Measurements from ENCODE around the gene STUB1. TPM values are rescaled to one million over a fixed set of nuclear protein-coding genes. Genes with fewer than 3 reads are reported as not detected.

Gene STUB1
- total and polyA plus RNA-seq, 9 donors = 70.7 to 115 (median 98.8) TPM

DNA sequence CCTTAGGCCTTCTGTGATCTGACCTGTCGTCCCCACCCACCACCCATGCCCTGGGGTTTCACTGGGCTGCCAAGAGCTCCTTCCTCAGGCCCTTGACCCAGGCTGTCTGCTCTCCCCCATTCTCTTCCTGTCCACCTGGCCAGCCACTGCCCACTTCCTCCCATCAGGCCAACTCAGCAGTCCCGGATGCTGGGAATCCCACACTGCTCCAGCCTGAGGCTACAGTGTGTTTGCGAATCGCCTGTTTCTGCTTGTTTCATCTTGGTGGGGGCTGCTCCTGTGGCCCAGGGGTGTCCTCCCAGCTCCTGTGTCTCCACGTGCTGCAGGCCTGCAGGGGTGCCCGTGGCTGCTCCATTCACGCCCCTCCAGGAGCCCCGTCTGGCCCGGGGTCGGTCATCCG, 33.9 kb downstream of the STUB1 start:
- peaks cover 64% of the 10 kb centered on the region for H3K4me1 ChIP-seq (ENCODE audit: control insufficient read depth, insufficient read depth, low read length)
- no peaks in the 10 kb centered on the region for H3K36me3 ChIP-seq (ENCODE audit: control insufficient read depth, insufficient read depth, low read length)
- 66% methylated on average over 8 of the region's 11 CpGs for WGBS (ENCODE audit: insufficient coverage)
- H3K27me3 ChIP-seq (ENCODE audit: control insufficient read depth, insufficient read depth, low read length) = peaks cover 46% of the 10 kb centered on the region
- no peaks in the 10 kb centered on the region for H3K9me3 ChIP-seq (replicated peaks; ENCODE audit: control insufficient read depth, low read depth, low read length)
- no peak overlapping the region for H3K4me3 ChIP-seq (ENCODE audit: low read length)
- H3K27ac ChIP-seq (ENCODE audit: low read length) = no peak overlapping the region
- DNase-seq = no peak

DNA sequence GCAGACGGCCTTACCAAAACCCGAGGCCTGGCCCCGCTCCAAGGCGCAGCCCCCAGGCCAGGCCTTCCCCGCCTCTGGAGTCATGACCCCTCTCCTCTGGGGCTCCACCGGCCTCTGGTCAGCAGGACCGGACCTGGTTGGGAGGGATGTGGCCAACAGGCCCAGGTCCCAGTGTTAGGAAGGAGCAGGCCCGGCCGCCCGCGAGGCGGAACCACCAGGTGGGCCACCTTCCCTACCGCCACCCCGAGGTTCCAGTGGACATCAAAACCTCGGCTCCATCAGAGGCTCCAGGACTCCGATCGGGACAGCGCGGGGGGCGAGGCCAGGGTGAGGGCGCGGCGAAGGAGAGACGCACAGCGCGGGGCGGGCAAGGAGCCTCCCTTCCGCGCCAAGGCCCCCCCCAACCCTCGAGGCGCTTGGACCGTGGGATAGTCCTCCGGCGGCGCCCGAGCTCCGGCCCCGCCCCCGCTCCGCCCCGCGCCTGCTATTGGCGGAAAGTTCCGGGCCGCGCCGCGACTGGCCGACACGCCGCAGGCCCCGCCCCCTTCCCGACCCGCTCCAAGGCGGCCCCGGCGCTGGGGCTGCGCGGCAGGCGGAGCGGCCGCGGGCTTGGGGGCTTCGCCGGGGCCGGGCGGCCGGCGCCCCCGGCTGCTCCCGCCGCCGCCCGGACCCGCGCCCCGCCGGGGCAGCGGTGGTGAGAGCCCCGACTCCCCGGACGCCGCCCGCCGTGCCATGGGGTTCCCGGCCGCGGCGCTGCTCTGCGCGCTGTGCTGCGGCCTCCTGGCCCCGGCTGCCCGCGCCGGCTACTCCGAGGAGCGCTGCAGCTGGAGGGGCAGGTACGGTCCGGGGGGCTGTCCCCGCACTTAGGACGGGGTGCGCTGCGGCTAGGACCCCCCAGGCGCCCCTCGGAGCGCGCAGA, 34.6 kb downstream of the STUB1 start, which contains the start of gene METRN:
Gene METRN (plus strand): TSS at position 561 of the 919 bp plus-strand sequence. CDS start 172 bp downstream, at position 733.
- no peak within 1 kb of the TSS for H3K27ac ChIP-seq (ENCODE audit: low read length)

DNA sequence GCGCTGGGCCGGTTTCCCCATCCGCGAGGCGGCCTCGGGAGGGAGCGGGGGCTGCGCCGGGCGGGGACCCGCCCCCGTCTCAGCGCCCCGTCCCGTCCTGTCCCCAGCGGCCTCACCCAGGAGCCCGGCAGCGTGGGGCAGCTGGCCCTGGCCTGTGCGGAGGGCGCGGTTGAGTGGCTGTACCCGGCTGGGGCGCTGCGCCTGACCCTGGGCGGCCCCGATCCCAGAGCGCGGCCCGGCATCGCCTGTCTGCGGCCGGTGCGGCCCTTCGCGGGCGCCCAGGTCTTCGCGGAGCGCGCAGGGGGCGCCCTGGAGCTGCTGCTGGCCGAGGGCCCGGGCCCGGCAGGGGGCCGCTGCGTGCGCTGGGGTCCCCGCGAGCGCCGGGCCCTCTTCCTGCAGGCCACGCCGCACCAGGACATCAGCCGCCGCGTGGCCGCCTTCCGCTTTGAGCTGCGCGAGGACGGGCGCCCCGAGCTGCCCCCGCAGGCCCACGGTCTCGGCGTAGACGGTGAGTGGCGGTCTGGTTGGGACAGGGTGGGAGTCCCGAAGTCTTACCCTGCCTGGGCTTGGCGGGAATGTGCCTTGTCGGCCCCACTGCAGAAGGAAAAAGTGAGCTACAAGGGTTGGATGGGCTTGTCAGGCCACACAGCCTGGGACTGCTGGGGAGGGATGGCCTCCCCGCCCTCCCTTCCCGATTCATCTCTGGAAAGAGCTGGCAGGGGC, 35.4 kb downstream of the STUB1 start:
- Histone ChIP-seq H3K4me3 (ENCODE audit: low read length) (peak overlapping the region; percentile 44), H3K27ac (ENCODE audit: low read length) (no peak overlapping the region), H3K4me1 (ENCODE audit: control insufficient read depth, insufficient read depth, low read length) (peaks cover 66% of the 10 kb centered on the region), H3K27me3 (ENCODE audit: control insufficient read depth, insufficient read depth, low read length) (peaks cover 31% of the 10 kb centered on the region), H3K36me3 (ENCODE audit: control insufficient read depth, insufficient read depth, low read length) (no peaks in the 10 kb centered on the region), H3K9me3 (replicated peaks; ENCODE audit: control insufficient read depth, low read depth, low read length) (no peaks in the 10 kb centered on the region)
- WGBS (ENCODE audit: insufficient coverage) = under 1% methylated on average over 70 of the region's 74 CpGs
- DNase-seq = peak; percentile 49

More for the DNA sequence above, 34.6 kb downstream of the STUB1 start, which contains the start of gene METRN:
- Histone ChIP-seq H3K4me1 (ENCODE audit: control insufficient read depth, insufficient read depth, low read length) (peaks cover 66% of the 10 kb centered on the region), H3K4me3 (ENCODE audit: low read length) (peak within 1 kb of the TSS; percentile 44), H3K27me3 (ENCODE audit: control insufficient read depth, insufficient read depth, low read length) (peaks cover 39% of the 10 kb centered on the region), H3K9me3 (replicated peaks; ENCODE audit: control insufficient read depth, low read depth, low read length) (no peaks in the 10 kb centered on the region), H3K36me3 (ENCODE audit: control insufficient read depth, insufficient read depth, low read length) (no peaks in the 10 kb centered on the region)
- DNase-seq = peak; percentile 96
- 4% methylated on average over 102 of the region's 108 CpGs for WGBS (ENCODE audit: insufficient coverage)

DNA sequence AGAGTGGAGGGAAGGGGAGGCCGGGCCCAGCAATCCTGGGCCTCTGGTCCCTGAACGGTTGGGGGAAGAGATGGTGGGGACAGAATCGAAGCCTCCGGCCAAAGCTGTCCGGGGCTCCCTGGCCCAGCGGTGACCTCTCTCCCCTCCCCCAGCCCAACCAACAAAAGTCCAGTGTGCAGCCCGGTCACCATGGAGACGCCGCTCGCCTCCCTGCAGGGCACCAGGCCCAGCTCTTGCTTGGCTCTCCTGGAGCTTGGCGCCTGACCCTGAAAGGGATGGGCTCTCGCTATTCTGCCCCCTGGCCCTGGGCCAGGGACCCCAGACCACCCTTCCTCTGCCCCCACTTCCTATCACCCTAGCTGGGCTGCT, 36.0 kb downstream of the STUB1 start:
- no peaks in the 10 kb centered on the region for H3K36me3 ChIP-seq (ENCODE audit: control insufficient read depth, insufficient read depth, low read length)
- H3K9me3 ChIP-seq (replicated peaks; ENCODE audit: control insufficient read depth, low read depth, low read length) = no peaks in the 10 kb centered on the region
- peak; percentile 49 for DNase-seq
- H3K27ac ChIP-seq (ENCODE audit: low read length) = no peak overlapping the region
- H3K27me3 ChIP-seq (ENCODE audit: control insufficient read depth, insufficient read depth, low read length) = peaks cover 26% of the 10 kb centered on the region
- 13% methylated on average over 7 of the region's 12 CpGs for WGBS (ENCODE audit: insufficient coverage)
- peaks cover 62% of the 10 kb centered on the region for H3K4me1 ChIP-seq (ENCODE audit: control insufficient read depth, insufficient read depth, low read length)
- peak overlapping the region; percentile 37 for H3K4me3 ChIP-seq (ENCODE audit: low read length)

DNA sequence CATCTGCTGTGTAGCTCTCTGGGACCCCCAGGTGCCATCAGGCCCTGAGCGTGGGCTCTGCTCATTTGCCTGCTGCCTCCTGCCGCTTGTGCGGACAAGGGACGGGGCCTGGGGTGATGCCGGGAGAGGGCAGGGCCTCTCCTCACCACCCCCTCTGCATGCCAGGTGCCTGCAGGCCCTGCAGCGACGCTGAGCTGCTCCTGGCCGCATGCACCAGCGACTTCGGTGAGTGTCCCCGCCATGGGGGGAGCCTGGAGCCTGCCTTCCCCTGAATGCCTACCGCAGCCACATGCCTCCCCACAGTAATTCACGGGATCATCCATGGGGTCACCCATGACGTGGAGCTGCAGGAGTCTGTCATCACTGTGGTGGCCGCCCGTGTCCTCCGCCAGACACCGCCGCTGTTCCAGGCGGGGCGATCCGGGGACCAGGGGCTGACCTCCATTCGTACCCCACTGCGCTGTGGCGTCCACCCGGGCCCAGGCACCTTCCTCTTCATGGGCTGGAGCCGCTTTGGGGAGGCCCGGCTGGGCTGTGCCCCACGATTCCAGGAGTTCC, 36.6 kb downstream of the STUB1 start:
- DNase-seq = no peak
- H3K4me1 ChIP-seq (ENCODE audit: control insufficient read depth, insufficient read depth, low read length) = peaks cover 61% of the 10 kb centered on the region
- WGBS (ENCODE audit: insufficient coverage) = 81% methylated on average over 28 of the region's 29 CpGs
- no peak overlapping the region for H3K4me3 ChIP-seq (ENCODE audit: low read length)
- peaks cover 23% of the 10 kb centered on the region for H3K27me3 ChIP-seq (ENCODE audit: control insufficient read depth, insufficient read depth, low read length)
- H3K36me3 ChIP-seq (ENCODE audit: control insufficient read depth, insufficient read depth, low read length) = no peaks in the 10 kb centered on the region
- no peaks in the 10 kb centered on the region for H3K9me3 ChIP-seq (replicated peaks; ENCODE audit: control insufficient read depth, low read depth, low read length)
- no peak overlapping the region for H3K27ac ChIP-seq (ENCODE audit: low read length)

DNA sequence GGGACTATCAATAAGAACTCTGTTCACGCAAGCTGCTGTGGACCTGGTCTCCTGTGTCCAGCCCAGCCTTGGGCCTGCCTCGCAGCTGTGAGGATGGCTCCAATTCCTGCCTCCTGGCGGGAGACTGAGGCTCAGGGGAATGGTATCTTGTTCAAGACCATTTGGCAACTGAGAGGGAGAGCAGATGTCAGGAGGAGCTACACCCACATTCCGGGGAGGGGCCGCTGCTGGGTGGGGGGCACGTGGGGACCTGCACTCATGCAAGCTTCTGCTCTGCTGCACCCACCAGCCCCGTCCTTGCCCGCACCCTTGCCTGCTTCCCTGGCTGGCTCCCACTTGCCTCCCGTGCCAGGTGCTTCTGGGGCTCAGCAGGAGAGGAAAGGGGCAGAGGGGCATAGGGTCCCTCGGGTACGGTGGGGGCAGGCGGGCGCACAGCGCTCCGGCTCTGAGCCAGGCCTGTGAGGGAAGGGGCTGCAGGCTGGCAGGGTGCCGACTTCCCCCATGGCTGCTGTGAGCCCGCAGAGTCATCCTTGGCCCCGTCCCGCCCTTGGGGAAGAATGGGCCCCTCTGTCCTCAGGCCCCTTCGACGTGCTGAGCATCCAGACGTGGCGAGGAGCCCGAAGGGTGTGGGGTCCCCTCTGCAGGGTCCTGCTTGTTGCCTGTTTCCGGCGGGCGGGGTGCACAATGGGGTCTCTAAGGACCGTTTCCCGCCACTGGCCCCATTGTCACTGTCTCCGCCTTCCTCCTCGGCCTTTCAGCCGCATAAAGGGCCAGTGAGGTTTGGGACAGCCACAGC, 37.4 kb downstream of the STUB1 start:
- no peak overlapping the region for H3K27ac ChIP-seq (ENCODE audit: low read length)
- no peaks in the 10 kb centered on the region for H3K36me3 ChIP-seq (ENCODE audit: control insufficient read depth, insufficient read depth, low read length)
- H3K4me3 ChIP-seq (ENCODE audit: low read length) = no peak overlapping the region
- DNase-seq = peak; percentile 86
- H3K9me3 ChIP-seq (replicated peaks; ENCODE audit: control insufficient read depth, low read depth, low read length) = no peaks in the 10 kb centered on the region
- peaks cover 64% of the 10 kb centered on the region for H3K4me1 ChIP-seq (ENCODE audit: control insufficient read depth, insufficient read depth, low read length)
- H3K27me3 ChIP-seq (ENCODE audit: control insufficient read depth, insufficient read depth, low read length) = peaks cover 18% of the 10 kb centered on the region
- 50% methylated on average over 31 of the region's 32 CpGs for WGBS (ENCODE audit: insufficient coverage)

DNA sequence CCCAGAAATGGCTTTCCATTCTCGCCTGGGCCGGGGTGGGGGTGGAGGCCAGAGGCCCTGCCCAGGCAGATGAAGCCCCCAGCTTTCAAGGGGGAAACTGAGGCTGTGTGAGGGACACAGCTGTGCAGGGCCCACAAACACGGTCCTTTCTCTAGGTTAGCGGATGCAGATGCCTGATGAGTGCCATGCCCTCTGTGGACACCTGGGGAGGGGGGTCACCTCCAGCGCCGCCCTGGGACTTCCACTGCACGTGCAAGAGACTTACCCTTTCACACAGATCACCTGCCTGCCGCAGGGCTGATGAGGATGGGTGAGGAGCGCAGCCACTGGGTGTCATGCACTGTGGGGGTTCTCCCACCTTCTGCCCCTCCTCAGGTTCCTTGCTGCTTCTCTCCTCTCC, 38.2 kb downstream of the STUB1 start:
- Histone ChIP-seq H3K27me3 (ENCODE audit: control insufficient read depth, insufficient read depth, low read length) (peaks cover 16% of the 10 kb centered on the region), H3K9me3 (replicated peaks; ENCODE audit: control insufficient read depth, low read depth, low read length) (no peaks in the 10 kb centered on the region), H3K4me1 (ENCODE audit: control insufficient read depth, insufficient read depth, low read length) (peaks cover 64% of the 10 kb centered on the region), H3K4me3 (ENCODE audit: low read length) (no peak overlapping the region), H3K36me3 (ENCODE audit: control insufficient read depth, insufficient read depth, low read length) (no peaks in the 10 kb centered on the region), H3K27ac (ENCODE audit: low read length) (no peak overlapping the region)
- 65% methylated on average over 2 of the region's 9 CpGs for WGBS (ENCODE audit: insufficient coverage)
- DNase-seq = no peak

DNA sequence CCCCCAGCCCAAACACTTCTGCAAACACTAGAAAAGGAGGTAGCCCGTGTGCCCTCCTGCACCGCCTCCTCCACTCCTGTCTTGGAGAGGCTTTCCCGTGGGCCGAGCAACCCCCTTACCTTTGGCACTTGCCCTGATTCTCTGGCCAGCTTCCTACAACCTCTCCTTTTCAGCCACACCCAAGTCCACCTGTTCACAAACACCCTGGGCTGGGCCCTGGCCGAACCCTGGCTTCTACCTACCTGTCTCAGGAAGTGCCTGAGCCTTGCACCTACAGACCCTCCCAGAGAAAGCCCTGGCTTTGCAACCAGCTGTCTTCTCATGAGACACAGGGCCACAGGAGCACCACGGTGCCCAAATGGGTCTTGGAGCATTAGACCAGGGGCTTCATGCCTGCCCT, 38.7 kb downstream of the STUB1 start:
- 83% methylated on average over 6 of the region's 6 CpGs for WGBS (ENCODE audit: insufficient coverage)
- Histone ChIP-seq H3K36me3 (ENCODE audit: control insufficient read depth, insufficient read depth, low read length) (no peaks in the 10 kb centered on the region), H3K27me3 (ENCODE audit: control insufficient read depth, insufficient read depth, low read length) (peaks cover 13% of the 10 kb centered on the region), H3K27ac (ENCODE audit: low read length) (no peak overlapping the region), H3K9me3 (replicated peaks; ENCODE audit: control insufficient read depth, low read depth, low read length) (no peaks in the 10 kb centered on the region), H3K4me3 (ENCODE audit: low read length) (no peak overlapping the region), H3K4me1 (ENCODE audit: control insufficient read depth, insufficient read depth, low read length) (peaks cover 64% of the 10 kb centered on the region)
- DNase-seq = no peak

DNA sequence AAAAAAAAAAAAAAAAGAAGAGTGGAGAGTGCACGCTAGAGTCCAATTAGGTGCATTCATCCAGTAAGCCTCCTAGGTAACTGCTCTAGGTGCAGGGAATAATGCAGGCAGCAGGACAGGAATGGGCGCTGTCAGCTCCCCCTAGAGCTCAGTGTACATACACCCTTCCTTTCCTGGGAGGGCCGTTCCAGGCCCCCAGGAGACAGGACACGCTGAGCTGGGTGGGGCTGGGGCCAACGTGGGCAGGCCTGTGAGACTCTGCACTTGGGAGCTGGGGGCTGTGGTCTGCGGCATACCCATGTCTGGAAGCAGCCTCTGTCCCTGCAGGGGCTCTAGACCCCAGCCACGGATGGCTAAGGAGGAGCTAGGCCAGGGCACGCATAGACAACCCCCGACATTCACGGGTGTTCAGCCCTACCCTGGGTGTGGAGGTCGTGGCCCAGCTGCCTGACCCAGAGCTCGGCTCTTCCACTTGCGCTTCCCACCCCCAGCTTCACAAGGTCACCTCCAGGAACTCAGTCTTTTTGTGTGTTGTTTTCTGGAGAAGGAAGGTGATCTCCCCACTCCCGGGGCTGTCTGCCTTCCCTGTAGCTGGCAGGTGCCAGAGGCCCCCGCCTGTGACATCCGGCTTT, 39.7 kb downstream of the STUB1 start:
- peak overlapping the region; percentile 75 for H3K4me3 ChIP-seq (ENCODE audit: low read length)
- H3K4me1 ChIP-seq (ENCODE audit: control insufficient read depth, insufficient read depth, low read length) = peaks cover 58% of the 10 kb centered on the region
- peak overlapping the region; percentile 89 for H3K27ac ChIP-seq (ENCODE audit: low read length)
- 5% methylated on average over 11 of the region's 16 CpGs for WGBS (ENCODE audit: insufficient coverage)
- no peaks in the 10 kb centered on the region for H3K9me3 ChIP-seq (replicated peaks; ENCODE audit: control insufficient read depth, low read depth, low read length)
- H3K36me3 ChIP-seq (ENCODE audit: control insufficient read depth, insufficient read depth, low read length) = no peaks in the 10 kb centered on the region
- peaks cover 12% of the 10 kb centered on the region for H3K27me3 ChIP-seq (ENCODE audit: control insufficient read depth, insufficient read depth, low read length)
- no peak for DNase-seq

Data from muscle of leg (tissue), 11 donors.